Superior temporal gyrus (tissue), 1 donor: ENCODE data around the gene FBXO30.

Experiments
- DNase-seq: peaks from one replicate; pipeline ENCODE4 v3.0.0-alpha.2; 2016; ENCODE audit errors: extremely low spot score

Gene FBXO30

GRCh38 chr6:145814501-145815308 is at the start of gene FBXO30:
FBXO30 (minus strand) TSS chr6:145814795; CDS start chr6:145806405, 8,390 bp downstream.
- peak; percentile 88 for DNase-seq

GRCh38 chr6:145863988-145864616 is 49.5 kb upstream of the FBXO30 start:
- DNase-seq = no peak

GRCh38 chr6:145863366-145863765 is 48.8 kb upstream of the FBXO30 start:
- DNase-seq = no peak

GRCh38 chr6:145860562-145860961 is 46.0 kb upstream of the FBXO30 start:
- DNase-seq = no peak

GRCh38 chr6:145850671-145851070 is 36.1 kb upstream of the FBXO30 start:
- DNase-seq = no peak

- no peak for DNase-seq
Observed at GRCh38 chr6:145848541-145848940, 33.9 kb upstream of the FBXO30 start.

- no peak for DNase-seq
Observed at GRCh38 chr6:145845557-145845956, 31.0 kb upstream of the FBXO30 start.

- no peak for DNase-seq
Observed at GRCh38 chr6:145844933-145845540, 30.4 kb upstream of the FBXO30 start.

- DNase-seq = peak; percentile 33
Observed at GRCh38 chr6:145842693-145843546, 28.3 kb upstream of the FBXO30 start.

GRCh38 chr6:145841668-145842067 is 27.1 kb upstream of the FBXO30 start:
- DNase-seq = no peak

GRCh38 chr6:145839653-145840052 is 25.1 kb upstream of the FBXO30 start:
- no peak for DNase-seq

GRCh38 chr6:145838305-145838704 is 23.7 kb upstream of the FBXO30 start:
- DNase-seq = no peak

GRCh38 chr6:145836772-145837171 is 22.2 kb upstream of the FBXO30 start:
- DNase-seq = no peak

- no peak for DNase-seq
Observed at GRCh38 chr6:145836170-145836569, 21.6 kb upstream of the FBXO30 start.

GRCh38 chr6:145830612-145831011 is 16.0 kb upstream of the FBXO30 start:
- no peak for DNase-seq

- no peak for DNase-seq
Observed at GRCh38 chr6:145829950-145830349, 15.4 kb upstream of the FBXO30 start.

- DNase-seq = no peak
Observed at GRCh38 chr6:145829102-145829501, 14.5 kb upstream of the FBXO30 start.

GRCh38 chr6:145824344-145824743 is 9.7 kb upstream of the FBXO30 start:
- no peak for DNase-seq

GRCh38 chr6:145823328-145823944 is 8.8 kb upstream of the FBXO30 start:
- DNase-seq = no peak

GRCh38 chr6:145822456-145822855 is 7.9 kb upstream of the FBXO30 start:
- no peak for DNase-seq

GRCh38 chr6:145819994-145820393 is 5.4 kb upstream of the FBXO30 start:
- DNase-seq = no peak
